A549 (cell line): ENCODE data around the gene VPS35L.

Experiments used
- EP300 ChIP-seq, 2 experiments: fragments of >200 bp; sonication (Bioruptor Twin); formaldehyde crosslinking; IDR thresholded peaks; 2 replicates in 1 of 2; 3 replicates in 1 of 2; pipeline ENCODE4 v1.6.1; 2016 to 2017
- KDM5A ChIP-seq: fragments of 200-600 bp; sonication (generic); IDR thresholded peaks from 2 replicates; pipeline ENCODE4 v1.6.1; 2016; ENCODE audit warnings: antibody characterized with exemption, mild to moderate bottlenecking
- MYC ChIP-seq: IDR thresholded peaks from 2 replicates; pipeline ENCODE4 v1.6.1; 2012; ENCODE audit warnings: mild to moderate bottlenecking, inconsistent platforms, low read length, improper control_type of control experiment, borderline replicate concordance
- TF ChIP-seq, protein P1 (sequence below): fragments of >200 bp; sonication (Bioruptor Twin); formaldehyde crosslinking; IDR thresholded peaks from 3 replicates; pipeline ENCODE4 v1.5.1; 2016

DNA sequence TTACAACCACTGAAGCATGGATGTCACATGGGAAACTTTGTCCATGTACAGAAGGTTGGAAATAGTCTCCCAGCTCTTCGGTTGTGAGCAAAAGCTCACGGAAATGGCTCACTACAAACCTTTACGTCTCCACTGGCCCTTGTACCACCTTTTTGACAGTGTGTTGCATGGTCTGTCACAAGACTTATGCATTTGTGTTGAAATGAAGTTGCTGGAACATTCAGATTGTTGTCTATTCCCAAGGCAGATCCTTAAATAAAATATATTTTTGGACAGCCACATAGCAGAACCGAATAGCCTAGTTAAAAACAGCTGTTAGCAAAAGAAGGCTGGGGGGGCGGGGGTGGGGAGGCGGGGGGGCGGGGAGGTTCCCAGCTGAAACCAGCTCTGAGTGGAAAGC is 123.3 kb downstream of the VPS35L start:
- TF ChIP-seq, protein P1, sequence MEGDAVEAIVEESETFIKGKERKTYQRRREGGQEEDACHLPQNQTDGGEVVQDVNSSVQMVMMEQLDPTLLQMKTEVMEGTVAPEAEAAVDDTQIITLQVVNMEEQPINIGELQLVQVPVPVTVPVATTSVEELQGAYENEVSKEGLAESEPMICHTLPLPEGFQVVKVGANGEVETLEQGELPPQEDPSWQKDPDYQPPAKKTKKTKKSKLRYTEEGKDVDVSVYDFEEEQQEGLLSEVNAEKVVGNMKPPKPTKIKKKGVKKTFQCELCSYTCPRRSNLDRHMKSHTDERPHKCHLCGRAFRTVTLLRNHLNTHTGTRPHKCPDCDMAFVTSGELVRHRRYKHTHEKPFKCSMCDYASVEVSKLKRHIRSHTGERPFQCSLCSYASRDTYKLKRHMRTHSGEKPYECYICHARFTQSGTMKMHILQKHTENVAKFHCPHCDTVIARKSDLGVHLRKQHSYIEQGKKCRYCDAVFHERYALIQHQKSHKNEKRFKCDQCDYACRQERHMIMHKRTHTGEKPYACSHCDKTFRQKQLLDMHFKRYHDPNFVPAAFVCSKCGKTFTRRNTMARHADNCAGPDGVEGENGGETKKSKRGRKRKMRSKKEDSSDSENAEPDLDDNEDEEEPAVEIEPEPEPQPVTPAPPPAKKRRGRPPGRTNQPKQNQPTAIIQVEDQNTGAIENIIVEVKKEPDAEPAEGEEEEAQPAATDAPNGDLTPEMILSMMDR = no peak
- TF ChIP-seq EP300 (IDR thresholded peaks at IDR 0.05) = no peak
- no peak for TF ChIP-seq MYC
- TF ChIP-seq KDM5A = no peak
